Measurements from ENCODE around the gene KRTAP10-11. TPM values are rescaled to one million over a fixed set of nuclear protein-coding genes. Genes with fewer than 3 reads are reported as not detected.

KRTAP10-11 gene
- polyA plus RNA-seq, 1 of the 3 experiments (the other 2 are of a cell fraction) = not detected

GRCh38 chr21:44632067-44632466 is 14.1 kb upstream of the KRTAP10-11 start:
- no peaks in the 10 kb centered on the region for H3F3A ChIP-seq (replicated peaks; ENCODE audit: insufficient read depth)
- H3K79me2 ChIP-seq (ENCODE audit: insufficient read depth) = no peaks in the 10 kb centered on the region
- H3K27ac ChIP-seq (ENCODE audit: low read depth in 2 of 2, low read length in 1 of 2) = no peak overlapping the region
- no peak for DNase-seq
- H3K9me2 ChIP-seq = no peaks in the 10 kb centered on the region
- H3K4me3 ChIP-seq (ENCODE audit: low read depth in 2 of 2, low read length in 1 of 2) = no peak overlapping the region
- peaks cover 8% of the 10 kb centered on the region; the same call in 1 of the 2 replicates for H3K27me3 ChIP-seq (ENCODE audit: insufficient read depth)
- H2AFZ ChIP-seq (ENCODE audit: low read depth) = no peak overlapping the region
- no peak for TF ChIP-seq EP300 (IDR thresholded peaks at IDR 0.05; ENCODE audit: borderline replicate concordance in 1 of 2, low read depth in 1 of 2, low read length in 1 of 2)
- TF ChIP-seq SMC3 (IDR thresholded peaks at IDR 0.05; ENCODE audit: low read depth, low read length) = no peak
- TF ChIP-seq ELF1 (IDR thresholded peaks at IDR 0.05) = no peak
- no peak for TF ChIP-seq RAD21 (IDR thresholded peaks at IDR 0.05; ENCODE audit: low read length)
- TF ChIP-seq MAX (IDR thresholded peaks at IDR 0.05; ENCODE audit: low read depth) = no peak
- no peak for TF ChIP-seq NRF1 (IDR thresholded peaks at IDR 0.05; ENCODE audit: low read depth, low read length)
- no peak for TF ChIP-seq EZH2phosphoT487 (IDR thresholded peaks at IDR 0.05; ENCODE audit: borderline replicate concordance, low read depth)
- TF ChIP-seq SIN3A (IDR thresholded peaks at IDR 0.05; ENCODE audit: borderline replicate concordance, low read depth, low read length) = no peak
- no peak for TF ChIP-seq REST (IDR thresholded peaks at IDR 0.05; ENCODE audit: low read depth, low read length)
- no peak for TF ChIP-seq FOXM1 (IDR thresholded peaks at IDR 0.05; ENCODE audit: low read depth)
- TF ChIP-seq MEF2A (IDR thresholded peaks at IDR 0.05; ENCODE audit: borderline replicate concordance, low read depth) = no peak
- no peak for TF ChIP-seq RFX5 (IDR thresholded peaks at IDR 0.05; ENCODE audit: low read length)
- TF ChIP-seq PBX3 (IDR thresholded peaks at IDR 0.05) = no peak
- ChIA-PET POLR2A (no interaction called here), CTCF (no interaction called here)
- no peaks in the 10 kb centered on the region for H3K36me3 ChIP-seq (replicated peaks in 1 of 2; ENCODE audit: control insufficient read depth in 1 of 2, insufficient read depth in 2 of 2, low read length in 1 of 2)
- 24% methylated on average over 1 of the region's 1 CpG for WGBS (ENCODE audit: low lambda C conversion rate)
- no peaks in the 10 kb centered on the region; a peak in 1 of 4 replicates for H3K4me1 ChIP-seq (ENCODE audit: control insufficient read depth in 1 of 2, insufficient read depth in 2 of 2, low read depth in 1 of 2, low read length in 1 of 2)
- no peak overlapping the region for H3K9ac ChIP-seq
- H4K20me1 ChIP-seq (ENCODE audit: insufficient read depth) = no peaks in the 10 kb centered on the region
- no peak overlapping the region for H3K4me2 ChIP-seq
- 0 out of 2 replicates have a peak, but pooled peaks cover 6% of the 10 kb centered on the region for H3K9me3 ChIP-seq

Measured in SK-N-SH (cell line).